GM18511 (cell line): ENCODE results near the gene TGIF2LY.
"Not testable (repeated sequence)": the region's sequence is repeated elsewhere in the genome, so short reads cannot be mapped to it uniquely, and the experiment has no call there.

ENCODE experiments used
- ATAC-seq: cut with Tn5 transposase; IDR thresholded peaks from one replicate; pipeline ENCODE4 v1.9.1; 2021; ENCODE audit warnings: mild to moderate bottlenecking, moderate library complexity; ENCODE audit not compliant: unreplicated experiment

Gene TGIF2LY

DNA sequence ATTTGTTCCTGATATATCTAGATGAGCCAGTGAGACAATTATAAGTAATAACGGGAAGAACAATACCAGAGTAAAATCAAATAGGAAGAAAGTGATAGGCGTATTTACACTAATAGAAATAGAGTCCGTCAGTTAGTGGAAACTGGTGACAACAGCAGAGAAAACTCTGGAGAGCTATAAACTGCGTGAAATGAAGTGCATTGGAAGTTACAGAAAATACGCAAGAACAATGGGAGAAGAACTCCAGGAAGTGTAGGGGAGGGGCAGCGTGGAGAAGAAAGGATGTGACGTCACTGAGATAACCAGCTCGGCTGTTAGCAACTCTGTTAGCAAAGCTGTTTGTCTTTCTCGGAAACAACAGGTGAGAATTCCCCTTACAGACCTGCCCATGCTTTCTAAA, at the start of gene TGIF2LY:
TGIF2LY (plus strand) TSS at position 301 of the 400 bp plus-strand sequence. CDS start 178 bp downstream, outside the sequence.
- not testable (repeated sequence) for ATAC-seq
